B cell (primary cell): ENCODE measurements around the gene PRM1. TPM values are rescaled to one million over a fixed set of nuclear protein-coding genes. Genes with fewer than 3 reads are reported as not detected.

Experiments
- ATAC-seq: fragments of 200-7000 bp; cut with Tn5 transposase; one replicate; pipeline ENCODE4 v1.10.0; 2021; ENCODE audit warnings: low read depth, mild to moderate bottlenecking, moderate number of reproducible peaks, moderate library complexity
- CTCF ChIA-PET: fragments of 350-600 bp; sonication (Branson Sonifier 250); formaldehyde crosslinking; loops from one replicate; lab custom pipeline; 2021; ENCODE audit warnings: antibody characterized with exemption, inconsistent platforms; lab: Charles Lee
- POLR2A ChIA-PET: fragments of 350-600 bp; sonication (Branson Sonifier 250); formaldehyde crosslinking; loops from one replicate; lab custom pipeline; 2021; ENCODE audit warnings: antibody characterized with exemption; lab: Charles Lee
- DNase-seq: peaks from one replicate; pipeline ENCODE4 v3.0.0; 2013
- H2AFZ ChIP-seq: 2 replicates; pipeline ENCODE4 v1.6.1; 2012; ENCODE audit warnings: mild to moderate bottlenecking, low read depth, low read length; ENCODE audit not compliant: insufficient read depth, poor library complexity, severe bottlenecking
- H3K27ac ChIP-seq, 2 donors: 1 replicate in 1 of 2; 2 replicates in 1 of 2; pipeline ENCODE4 v1.5.1; 2012 to 2013; ENCODE audit warnings: low read length in 2 of 2, mild to moderate bottlenecking in 2 of 2, moderate library complexity in 1 of 2
- H3K27me3 ChIP-seq, 4 experiments: fragments of 200-600 bp in 1 of 4; sonication (generic) in 1 of 4; replicated peaks in 1 of 4; 1 replicate in 2 of 4; 2 replicates in 2 of 4; pipeline versions ENCODE4 v1.6.1 to v1.7.0; 2013 to 2016; ENCODE audit warnings: low read length in 3 of 4, mild to moderate bottlenecking in 2 of 4, mixed read lengths in 1 of 4, moderate library complexity in 1 of 4; ENCODE audit not compliant: insufficient read depth in 4 of 4, control insufficient read depth in 3 of 4; ENCODE audit errors: control extremely low read depth in 1 of 4
- H3K36me3 ChIP-seq, 2 experiments: replicated peaks in 1 of 2; 1 replicate in 1 of 2; 2 replicates in 1 of 2; pipeline versions ENCODE4 v1.6.1 to v1.7.1; 2013; ENCODE audit warnings: low read length in 1 of 2; ENCODE audit not compliant: insufficient read depth in 2 of 2, control insufficient read depth in 1 of 2; ENCODE audit errors: control extremely low read depth in 1 of 2, extremely low read depth in 1 of 2
- H3K4me1 ChIP-seq, 2 donors: fragments of 200-600 bp in 1 of 2; sonication (generic) in 1 of 2; 1 replicate in 1 of 2; 2 replicates in 1 of 2; pipeline versions ENCODE4 v1.5.1 to v1.6.1; 2013 to 2017; ENCODE audit warnings: low read length in 2 of 2; ENCODE audit not compliant: control insufficient read depth in 2 of 2, insufficient read depth in 2 of 2
- H3K4me2 ChIP-seq: replicated peaks from 2 replicates; pipeline ENCODE3; 2012; ENCODE audit warnings: mild to moderate bottlenecking, low read depth, low read length; ENCODE audit not compliant: poor library complexity, severe bottlenecking
- H3K4me3 ChIP-seq, 5 experiments: fragments of 200-600 bp in 1 of 5; sonication (generic) in 1 of 5; 1 replicate in 3 of 5; 2 replicates in 2 of 5; pipeline versions ENCODE4 v1.5.1 to v1.7.0; 2011 to 2016; ENCODE audit warnings: low read length in 4 of 5, mild to moderate bottlenecking in 4 of 5, low read depth in 2 of 5, control low read depth in 1 of 5, moderate library complexity in 1 of 5; ENCODE audit not compliant: insufficient read depth in 1 of 5; ENCODE audit errors: control extremely low read depth in 1 of 5, extremely low read depth in 1 of 5
- H3K79me2 ChIP-seq: fragments of 200-600 bp; sonication (generic); one replicate; pipeline ENCODE4 v1.6.0; 2016; ENCODE audit warnings: low read length; ENCODE audit not compliant: control insufficient read depth, insufficient read depth
- H3K9ac ChIP-seq: fragments of 200-600 bp; sonication (generic); 2 replicates; pipeline ENCODE4 v1.6.1; 2017; ENCODE audit warnings: mild to moderate bottlenecking, low read length, moderate library complexity
- H3K9me3 ChIP-seq, 3 donors: one replicate each; pipeline versions ENCODE4 v1.6.1 to v1.7.1; 2013; ENCODE audit warnings: low read length in 2 of 3; ENCODE audit not compliant: control insufficient read depth in 2 of 3, insufficient read depth in 1 of 3; ENCODE audit errors: control extremely low read depth in 1 of 3
- H4K20me1 ChIP-seq: 2 replicates; pipeline ENCODE4 v1.6.0; 2012; ENCODE audit warnings: mild to moderate bottlenecking, low read length; ENCODE audit not compliant: insufficient read depth, control insufficient read depth, poor library complexity, severe bottlenecking
- H3K27ac Mint-ChIP-seq: one replicate; pipeline ENCODE4 v1.8.0; 2021; ENCODE audit warnings: mixed read lengths
- H3K27me3 Mint-ChIP-seq: one replicate; pipeline ENCODE4 v1.8.0; 2021; ENCODE audit warnings: mixed read lengths
- H3K4me1 Mint-ChIP-seq: one replicate; pipeline ENCODE4 v1.8.0; 2021; ENCODE audit warnings: mixed read lengths
- H3K4me3 Mint-ChIP-seq: one replicate; pipeline ENCODE4 v1.8.0; 2021; ENCODE audit warnings: mixed read lengths
- H3K9me3 Mint-ChIP-seq: one replicate; pipeline ENCODE4 v1.8.0; 2022; ENCODE audit warnings: mixed read lengths; ENCODE audit not compliant: insufficient read depth
- EZH2 ChIP-seq: IDR thresholded peaks from 2 replicates; pipeline ENCODE4 v1.6.1; 2012; ENCODE audit warnings: borderline replicate concordance, low read depth, mild to moderate bottlenecking, moderate library complexity, low read length; ENCODE audit not compliant: insufficient read depth, poor library complexity, severe bottlenecking
- WGBS: methylation state at CpG from one replicate; pipeline ENCODE4 v1.1.5; 2013; ENCODE audit warnings: missing lambda C conversion rate; ENCODE audit not compliant: insufficient coverage; 5-methylcytosine and 5-hydroxymethylcytosine counted together
- intact Hi-C: fragments of 100-400 bp; cut with micrococcal nuclease; formaldehyde crosslinking; loops from one replicate; pipeline ENCODE4 v1.10.0; 2022
- polyA plus RNA-seq: library from polyadenylated mRNA; depleted of rRNA; stranded (reverse); fragments of >200 nt; gene quantifications from 2 replicates; pipeline ENCODE4 v1.2.3, GENCODE V29; 2012
- total RNA-seq, 2 donors: library from RNA; stranded (reverse); fragments of 120-200 nt in 1 of 2; gene quantifications; 1 replicate in 1 of 2; 2 replicates in 1 of 2; pipeline versions ENCODE4 v1.2.3 to v1.2.4, GENCODE V29; 2013 to 2022
- TF ChIP-seq, protein P1 (sequence below): fragments of 200-600 bp; IDR thresholded peaks from one replicate; pipeline ENCODE4 v1.8.0; 2022; ENCODE audit warnings: antibody characterized with exemption, mild to moderate bottlenecking

PRM1 gene
- total and polyA plus RNA-seq, 2 donors (not counting 1 experiment from before 2014, with no cell fraction given) = not detected

DNA sequence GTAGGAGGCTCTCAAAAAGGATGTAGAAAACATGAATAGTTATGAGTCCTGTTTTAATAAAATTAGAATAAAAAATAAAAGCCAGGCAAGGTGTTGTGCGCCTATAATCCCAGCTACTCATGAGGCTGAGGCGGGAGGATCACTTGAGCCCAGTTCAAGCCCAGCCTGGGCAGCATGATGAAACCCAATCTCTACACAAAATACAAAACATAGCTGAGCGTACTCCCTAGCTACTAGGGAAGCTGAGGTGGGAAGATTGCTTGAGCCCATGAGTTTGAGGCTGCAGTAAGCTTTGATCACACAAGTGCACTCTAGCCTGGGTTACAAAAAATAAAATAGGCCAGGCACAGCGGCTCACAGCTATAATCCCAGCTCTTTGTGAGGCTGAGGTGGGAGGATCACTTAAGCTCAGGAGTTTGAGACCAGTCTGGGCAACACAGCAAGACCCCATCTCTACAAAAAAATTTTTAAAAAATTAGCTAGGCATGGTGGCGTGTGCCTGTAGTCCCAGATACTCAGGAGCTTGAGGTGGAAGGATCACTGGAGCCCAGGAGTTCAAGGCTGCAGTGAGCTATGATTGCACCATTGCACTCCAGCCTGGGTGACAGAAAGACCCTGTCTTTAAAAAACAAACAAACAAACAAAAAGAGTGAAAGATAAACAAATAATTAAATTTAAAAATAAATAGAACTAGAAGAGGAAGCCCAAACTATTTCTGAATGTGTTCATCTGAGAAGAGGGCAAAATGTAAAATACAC lies 17.2 kb upstream of the PRM1 start:
- Mint-ChIP-seq H3K4me3 (peak overlapping the region; percentile 67), H3K27me3 (no peaks in the 10 kb centered on the region), H3K9me3 (no peaks in the 10 kb centered on the region), H3K4me1 (peaks cover 65% of the 10 kb centered on the region), H3K27ac (peak overlapping the region; percentile 93)
- CTCF ChIA-PET = interaction anchor here (0.6 to 4.3 kb wide), 31 partner anchors 11 to 384 kb away, joined by 3 to 136 read pairs (median 5); partner anchors contain the start of genes DEXI, PRM2, RMI2 and SOCS1
- H3K27ac ChIP-seq = peak overlapping the region; percentile 67 to 73
- no peak overlapping the region for H3K9ac ChIP-seq
- peaks cover 61 to 66% of the 10 kb centered on the region in 2 donors for H3K4me1 ChIP-seq
- no peaks in the 10 kb centered on the region for H3K9me3 ChIP-seq
- no peaks in the 10 kb centered on the region for H3K27me3 ChIP-seq
- H4K20me1 ChIP-seq = no peaks in the 10 kb centered on the region
- H3K79me2 ChIP-seq = no peaks in the 10 kb centered on the region
- no peak for ATAC-seq
- peak overlapping the region; percentile 48 for H2AFZ ChIP-seq
- TF ChIP-seq, protein P1, sequence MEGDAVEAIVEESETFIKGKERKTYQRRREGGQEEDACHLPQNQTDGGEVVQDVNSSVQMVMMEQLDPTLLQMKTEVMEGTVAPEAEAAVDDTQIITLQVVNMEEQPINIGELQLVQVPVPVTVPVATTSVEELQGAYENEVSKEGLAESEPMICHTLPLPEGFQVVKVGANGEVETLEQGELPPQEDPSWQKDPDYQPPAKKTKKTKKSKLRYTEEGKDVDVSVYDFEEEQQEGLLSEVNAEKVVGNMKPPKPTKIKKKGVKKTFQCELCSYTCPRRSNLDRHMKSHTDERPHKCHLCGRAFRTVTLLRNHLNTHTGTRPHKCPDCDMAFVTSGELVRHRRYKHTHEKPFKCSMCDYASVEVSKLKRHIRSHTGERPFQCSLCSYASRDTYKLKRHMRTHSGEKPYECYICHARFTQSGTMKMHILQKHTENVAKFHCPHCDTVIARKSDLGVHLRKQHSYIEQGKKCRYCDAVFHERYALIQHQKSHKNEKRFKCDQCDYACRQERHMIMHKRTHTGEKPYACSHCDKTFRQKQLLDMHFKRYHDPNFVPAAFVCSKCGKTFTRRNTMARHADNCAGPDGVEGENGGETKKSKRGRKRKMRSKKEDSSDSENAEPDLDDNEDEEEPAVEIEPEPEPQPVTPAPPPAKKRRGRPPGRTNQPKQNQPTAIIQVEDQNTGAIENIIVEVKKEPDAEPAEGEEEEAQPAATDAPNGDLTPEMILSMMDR = no peak
- TF ChIP-seq EZH2 = no peak
- POLR2A ChIA-PET = interaction anchor here (0.6 to 4.5 kb wide), 22 partner anchors 11 to 534 kb away, joined by 3 to 118 read pairs (median 4); partner anchors contain the start of gene SOCS1
- peak overlapping the region; percentile 76 for H3K4me2 ChIP-seq
- no peak for DNase-seq
- intact Hi-C loops = no loop called here
- 100% methylated on average over 1 of the region's 5 CpGs for WGBS
- H3K4me3 ChIP-seq = peak overlapping the region in 1 of 5 experiments; percentile 11
- no peaks in the 10 kb centered on the region for H3K36me3 ChIP-seq
